SU-DHL-6 (cell line): Measurements from ENCODE around the gene MADCAM1.

Experiments
- H2AFZ ChIP-seq: fragments of 200-600 bp; sonication (generic); 2 replicates; pipeline ENCODE4 v1.6.1; 2014; ENCODE audit warnings: low read depth, mild to moderate bottlenecking, moderate library complexity, mixed read lengths, antibody characterized with exemption, low read length; ENCODE audit not compliant: severe bottlenecking
- H3F3A ChIP-seq: fragments of 200-600 bp; shearing (Covaris generic); 2 replicates; pipeline ENCODE4 v1.6.0; 2016; ENCODE audit warnings: antibody characterized with exemption, mild to moderate bottlenecking; ENCODE audit not compliant: insufficient read depth
- H3K27ac ChIP-seq: fragments of 200-600 bp; sonication (generic); 2 replicates; pipeline ENCODE4 v1.5.1; 2016; ENCODE audit warnings: low read depth, mild to moderate bottlenecking, low read length, moderate library complexity, mixed read lengths
- H3K27me3 ChIP-seq: fragments of 200-600 bp; sonication (generic), shearing (Covaris generic); 2 replicates; pipeline ENCODE4 v1.6.0; 2014; ENCODE audit warnings: mild to moderate bottlenecking, low read length
- H3K36me3 ChIP-seq: fragments of 200-600 bp; sonication (generic); 2 replicates; pipeline ENCODE4 v1.6.1; 2014; ENCODE audit warnings: mild to moderate bottlenecking, low read length, mixed read lengths
- H3K4me2 ChIP-seq: fragments of 300-600, 200-600 bp; shearing (Covaris generic), sonication (generic); 2 replicates; pipeline ENCODE4 v1.6.0; 2014; ENCODE audit warnings: low read length, low read depth, mild to moderate bottlenecking; ENCODE audit not compliant: poor library complexity, severe bottlenecking
- H3K4me3 ChIP-seq: fragments of 200-600 bp; sonication (generic); 2 replicates; pipeline ENCODE4 v1.5.1; 2014; ENCODE audit warnings: antibody characterized with exemption, low read length, mild to moderate bottlenecking, mixed read lengths; ENCODE audit not compliant: insufficient read depth, poor library complexity, severe bottlenecking
- H3K79me2 ChIP-seq: fragments of 200-600 bp; sonication (generic); 2 replicates; pipeline ENCODE4 v1.6.1; 2014; ENCODE audit warnings: mild to moderate bottlenecking, low read length, moderate library complexity; ENCODE audit not compliant: insufficient read depth
- H3K9ac ChIP-seq: fragments of 200-600 bp; sonication (generic); 2 replicates; pipeline ENCODE4 v1.7.0; 2014; ENCODE audit warnings: mild to moderate bottlenecking, low read length
- H3K9me2 ChIP-seq: fragments of 200-600 bp; sonication (generic); replicated peaks from 2 replicates; pipeline ENCODE4 v1.6.1; 2014; ENCODE audit warnings: low read length; ENCODE audit not compliant: insufficient read depth
- H3K9me3 ChIP-seq: fragments of 200-600 bp; sonication (generic); 2 replicates; pipeline ENCODE4 v1.6.1; 2014; ENCODE audit warnings: low read length, mixed read lengths; ENCODE audit not compliant: insufficient read depth
- H4K20me1 ChIP-seq: fragments of 200-600 bp; sonication (generic); 2 replicates; pipeline ENCODE4 v1.6.1; 2014; ENCODE audit warnings: low read depth, mild to moderate bottlenecking, antibody characterized with exemption, low read length, moderate library complexity, mixed read lengths
- EZH2phosphoT487 ChIP-seq: fragments of 200-600 bp; sonication (generic), shearing (Covaris generic); conservative IDR thresholded peaks from 2 replicates; pipeline ENCODE4 v1.6.1; 2018; ENCODE audit warnings: mild to moderate bottlenecking, antibody characterized with exemption, low read length, moderate library complexity, mixed read lengths
- TF ChIP-seq, protein P1 (sequence below): fragments of 200-600 bp; sonication (generic); IDR thresholded peaks from one replicate; pipeline ENCODE4 v1.5.1; 2017; ENCODE audit warnings: antibody characterized with exemption, mild to moderate bottlenecking, low read length, moderate library complexity; ENCODE audit not compliant: insufficient read depth, poor library complexity, severe bottlenecking

MADCAM1 gene

DNA sequence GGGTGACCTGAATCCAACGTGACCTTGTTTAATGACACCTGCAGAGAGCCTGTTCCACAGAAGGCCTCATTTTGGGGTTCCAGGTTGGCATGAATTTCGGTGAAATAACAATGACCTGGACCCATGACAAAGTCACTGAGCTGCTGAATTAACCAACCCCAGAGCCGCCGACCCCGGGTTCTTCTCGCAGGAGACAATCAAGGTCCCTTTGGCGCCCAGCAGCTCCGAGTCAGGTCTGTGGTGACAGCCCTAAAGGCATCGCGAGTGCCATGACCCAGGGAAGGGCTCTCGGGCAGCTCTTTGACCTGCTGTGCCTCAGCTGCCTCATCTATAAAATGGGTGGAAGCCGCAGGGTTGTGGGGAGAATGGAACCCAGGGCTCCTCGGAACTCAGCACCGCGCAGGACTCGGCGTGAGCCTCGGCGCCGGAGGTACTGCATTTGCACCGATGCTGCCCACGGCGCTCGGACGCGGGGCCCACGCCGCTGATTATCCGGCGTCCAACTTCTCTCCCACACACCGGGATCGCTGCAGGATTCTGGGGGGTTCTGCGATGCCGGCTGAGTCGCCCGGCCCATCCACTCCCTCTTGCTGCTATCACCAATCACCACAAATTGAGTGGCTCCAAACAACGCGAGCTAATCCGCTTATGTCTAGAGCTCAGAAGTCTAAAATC, 41.1 kb upstream of the MADCAM1 start:
- 0 out of 2 replicates have a peak, but pooled peaks cover 4% of the 10 kb centered on the region for H3F3A ChIP-seq

DNA sequence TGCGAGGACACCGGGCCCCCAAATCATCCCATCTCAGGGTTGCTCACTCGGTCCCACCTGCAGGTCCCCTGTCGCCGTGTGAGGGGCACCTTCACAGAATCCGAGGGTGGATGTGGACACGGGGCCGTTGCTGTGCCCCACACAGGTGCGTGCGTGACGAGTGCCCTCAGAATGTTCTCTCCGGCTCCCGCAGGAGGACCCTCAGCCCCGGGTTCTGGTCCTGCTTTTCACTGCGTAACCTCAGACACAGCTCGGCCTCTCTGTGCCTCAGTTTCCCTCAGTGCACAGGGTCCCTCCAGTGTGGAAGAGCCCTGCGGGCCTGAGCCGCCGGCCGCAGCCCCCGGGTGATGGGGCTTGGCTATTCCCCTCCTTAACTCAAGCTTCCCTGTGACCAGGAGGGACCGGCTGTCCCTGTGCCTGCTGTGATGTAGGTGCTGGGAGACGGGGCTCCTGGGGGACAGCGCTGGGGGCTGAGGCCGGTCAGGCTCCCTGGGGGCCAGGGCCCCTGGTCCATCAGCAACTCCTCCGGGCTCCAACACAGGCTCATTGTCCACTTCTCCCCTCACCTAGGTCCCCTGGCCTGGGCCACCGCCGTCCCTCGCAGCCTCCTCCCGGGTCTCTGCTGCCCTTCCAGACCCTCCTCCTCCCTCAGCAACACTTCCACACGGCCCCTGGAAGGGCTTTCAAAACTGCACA, 40.3 kb upstream of the MADCAM1 start:
- Histone ChIP-seq H3K36me3 (no peaks in the 10 kb centered on the region), H3K27ac (no peak overlapping the region), H3K79me2 (no peaks in the 10 kb centered on the region), H3K9me3 (peaks cover 13% of the 10 kb centered on the region; the same call in 1 of the 2 replicates), H3K9me2 (no peaks in the 10 kb centered on the region), H2AFZ (no peak overlapping the region), H3K27me3 (no peaks in the 10 kb centered on the region), H4K20me1 (no peaks in the 10 kb centered on the region), H3F3A (0 out of 2 replicates have a peak, but pooled peaks cover 4% of the 10 kb centered on the region), H3K4me3 (no peak overlapping the region), H3K9ac (no peak overlapping the region), H3K4me2 (no peak overlapping the region)
- no peak for TF ChIP-seq EZH2phosphoT487
- TF ChIP-seq, protein P1, sequence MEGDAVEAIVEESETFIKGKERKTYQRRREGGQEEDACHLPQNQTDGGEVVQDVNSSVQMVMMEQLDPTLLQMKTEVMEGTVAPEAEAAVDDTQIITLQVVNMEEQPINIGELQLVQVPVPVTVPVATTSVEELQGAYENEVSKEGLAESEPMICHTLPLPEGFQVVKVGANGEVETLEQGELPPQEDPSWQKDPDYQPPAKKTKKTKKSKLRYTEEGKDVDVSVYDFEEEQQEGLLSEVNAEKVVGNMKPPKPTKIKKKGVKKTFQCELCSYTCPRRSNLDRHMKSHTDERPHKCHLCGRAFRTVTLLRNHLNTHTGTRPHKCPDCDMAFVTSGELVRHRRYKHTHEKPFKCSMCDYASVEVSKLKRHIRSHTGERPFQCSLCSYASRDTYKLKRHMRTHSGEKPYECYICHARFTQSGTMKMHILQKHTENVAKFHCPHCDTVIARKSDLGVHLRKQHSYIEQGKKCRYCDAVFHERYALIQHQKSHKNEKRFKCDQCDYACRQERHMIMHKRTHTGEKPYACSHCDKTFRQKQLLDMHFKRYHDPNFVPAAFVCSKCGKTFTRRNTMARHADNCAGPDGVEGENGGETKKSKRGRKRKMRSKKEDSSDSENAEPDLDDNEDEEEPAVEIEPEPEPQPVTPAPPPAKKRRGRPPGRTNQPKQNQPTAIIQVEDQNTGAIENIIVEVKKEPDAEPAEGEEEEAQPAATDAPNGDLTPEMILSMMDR: no peak

More for the DNA sequence above, 41.1 kb upstream of the MADCAM1 start:
- TF ChIP-seq, protein P1: no peak
- TF ChIP-seq EZH2phosphoT487: no peak
- H3K27me3 ChIP-seq: no peaks in the 10 kb centered on the region
- no peak overlapping the region for H3K4me2 ChIP-seq
- H3K36me3 ChIP-seq: no peaks in the 10 kb centered on the region
- H4K20me1 ChIP-seq: no peaks in the 10 kb centered on the region
- H3K79me2 ChIP-seq: no peaks in the 10 kb centered on the region
- no peak overlapping the region for H3K27ac ChIP-seq
- H3K9ac ChIP-seq: no peak overlapping the region
- peaks cover 18% of the 10 kb centered on the region; the same call in 1 of the 2 replicates for H3K9me3 ChIP-seq
- no peaks in the 10 kb centered on the region for H3K9me2 ChIP-seq
- H2AFZ ChIP-seq: no peak overlapping the region
- no peak overlapping the region for H3K4me3 ChIP-seq

DNA sequence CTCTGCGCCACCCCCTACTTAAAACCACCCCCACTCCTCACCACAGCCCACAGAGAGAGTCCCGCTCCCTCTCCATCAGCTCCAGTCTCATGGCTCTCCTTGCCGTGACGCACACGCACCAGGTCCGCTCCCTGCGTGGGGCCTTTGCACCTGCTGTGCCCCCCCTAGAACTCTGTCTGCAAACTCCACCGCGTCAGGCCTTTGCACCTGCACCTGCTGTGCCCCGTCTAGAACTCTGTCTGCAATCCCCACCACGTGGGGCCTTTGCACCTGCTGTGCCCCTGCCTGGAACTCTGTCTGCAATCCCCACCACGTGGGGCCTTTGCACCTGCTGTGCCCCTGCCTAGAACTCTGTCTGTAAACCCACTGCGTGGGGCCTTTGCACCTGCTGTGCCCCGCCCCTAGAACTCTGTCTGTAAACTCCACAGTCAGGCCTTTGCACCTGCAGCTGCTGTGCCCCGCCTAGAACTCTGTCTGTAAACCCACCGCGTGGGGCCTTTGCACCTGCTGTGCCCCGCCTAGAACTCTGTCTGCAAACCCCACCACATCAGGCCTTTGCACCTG, 39.7 kb upstream of the MADCAM1 start:
- Histone ChIP-seq H3K36me3 (no peaks in the 10 kb centered on the region), H3K4me3 (no peak overlapping the region), H3K79me2 (no peaks in the 10 kb centered on the region), H3K9me3 (peaks cover 9% of the 10 kb centered on the region; the same call in 1 of the 2 replicates), H3K27ac (no peak overlapping the region), H3K9ac (no peak overlapping the region), H3K27me3 (no peaks in the 10 kb centered on the region), H4K20me1 (no peaks in the 10 kb centered on the region), H3F3A (no peaks in the 10 kb centered on the region), H3K4me2 (no peak overlapping the region), H3K9me2 (no peaks in the 10 kb centered on the region), H2AFZ (no peak overlapping the region)
- TF ChIP-seq, protein P1: no peak
- TF ChIP-seq EZH2phosphoT487: no peak
